Measurements from ENCODE around the gene IL36RN.

The IL36RN gene

GRCh38 chr2:113058411-113058994 is 495 bp upstream of the IL36RN start:
- no peak overlapping the region for H3K4me3 ChIP-seq (ENCODE audit: severe bottlenecking)
- H3K27me3 ChIP-seq (ENCODE audit: insufficient read depth, poor library complexity, severe bottlenecking), result no peaks in the 10 kb centered on the region
- DNase-seq (ENCODE audit: low spot score), result no peak
- H3K9me3 ChIP-seq (ENCODE audit: severe bottlenecking), result no peaks in the 10 kb centered on the region
- H3K27ac ChIP-seq (ENCODE audit: poor library complexity, severe bottlenecking), result no peak overlapping the region
- peak; percentile 36; the same call in 2 of the 3 replicates for ATAC-seq (ENCODE audit: low read depth)
- TF ChIP-seq, protein P1, sequence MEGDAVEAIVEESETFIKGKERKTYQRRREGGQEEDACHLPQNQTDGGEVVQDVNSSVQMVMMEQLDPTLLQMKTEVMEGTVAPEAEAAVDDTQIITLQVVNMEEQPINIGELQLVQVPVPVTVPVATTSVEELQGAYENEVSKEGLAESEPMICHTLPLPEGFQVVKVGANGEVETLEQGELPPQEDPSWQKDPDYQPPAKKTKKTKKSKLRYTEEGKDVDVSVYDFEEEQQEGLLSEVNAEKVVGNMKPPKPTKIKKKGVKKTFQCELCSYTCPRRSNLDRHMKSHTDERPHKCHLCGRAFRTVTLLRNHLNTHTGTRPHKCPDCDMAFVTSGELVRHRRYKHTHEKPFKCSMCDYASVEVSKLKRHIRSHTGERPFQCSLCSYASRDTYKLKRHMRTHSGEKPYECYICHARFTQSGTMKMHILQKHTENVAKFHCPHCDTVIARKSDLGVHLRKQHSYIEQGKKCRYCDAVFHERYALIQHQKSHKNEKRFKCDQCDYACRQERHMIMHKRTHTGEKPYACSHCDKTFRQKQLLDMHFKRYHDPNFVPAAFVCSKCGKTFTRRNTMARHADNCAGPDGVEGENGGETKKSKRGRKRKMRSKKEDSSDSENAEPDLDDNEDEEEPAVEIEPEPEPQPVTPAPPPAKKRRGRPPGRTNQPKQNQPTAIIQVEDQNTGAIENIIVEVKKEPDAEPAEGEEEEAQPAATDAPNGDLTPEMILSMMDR (IDR thresholded peaks at IDR 0.05; ENCODE audit: poor library complexity, severe bottlenecking), result no peak
- no peaks in the 10 kb centered on the region for H3K36me3 ChIP-seq (ENCODE audit: low read depth)
- peaks cover 9% of the 10 kb centered on the region for H3K4me1 ChIP-seq (ENCODE audit: insufficient read depth, poor library complexity, severe bottlenecking)

DNA sequence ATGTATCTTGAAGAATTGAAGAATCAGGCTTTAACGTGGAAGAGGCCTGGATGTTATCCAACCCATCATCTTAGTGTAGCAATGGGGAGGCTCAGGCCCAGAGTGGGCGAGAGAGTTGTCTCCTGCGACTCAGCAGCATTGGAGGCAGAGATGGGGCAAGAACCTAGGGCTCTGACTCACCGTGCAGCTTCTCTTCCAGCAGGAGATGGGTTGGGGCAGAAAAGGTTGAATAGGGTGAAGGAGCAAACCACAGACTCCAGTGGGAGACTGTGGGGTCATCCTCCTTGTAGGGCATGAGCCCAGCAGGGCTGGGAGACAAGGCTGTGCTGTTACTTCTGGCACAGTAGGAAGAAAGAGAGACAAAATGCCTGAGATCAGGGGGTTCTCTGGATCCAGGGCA is 1.4 kb downstream of the IL36RN start:
- H3K9me3 ChIP-seq (ENCODE audit: severe bottlenecking), result no peaks in the 10 kb centered on the region
- DNase-seq (ENCODE audit: low spot score), result no peak
- H3K27me3 ChIP-seq (ENCODE audit: insufficient read depth, poor library complexity, severe bottlenecking), result no peaks in the 10 kb centered on the region
- peaks cover 9% of the 10 kb centered on the region for H3K4me1 ChIP-seq (ENCODE audit: insufficient read depth, poor library complexity, severe bottlenecking)
- H3K4me3 ChIP-seq (ENCODE audit: severe bottlenecking), result no peak overlapping the region
- ATAC-seq (ENCODE audit: low read depth), result no peak
- no peak overlapping the region for H3K27ac ChIP-seq (ENCODE audit: poor library complexity, severe bottlenecking)
- H3K36me3 ChIP-seq (ENCODE audit: low read depth), result no peaks in the 10 kb centered on the region
- TF ChIP-seq, protein P1 (IDR thresholded peaks at IDR 0.05; ENCODE audit: poor library complexity, severe bottlenecking), result no peak

DNA sequence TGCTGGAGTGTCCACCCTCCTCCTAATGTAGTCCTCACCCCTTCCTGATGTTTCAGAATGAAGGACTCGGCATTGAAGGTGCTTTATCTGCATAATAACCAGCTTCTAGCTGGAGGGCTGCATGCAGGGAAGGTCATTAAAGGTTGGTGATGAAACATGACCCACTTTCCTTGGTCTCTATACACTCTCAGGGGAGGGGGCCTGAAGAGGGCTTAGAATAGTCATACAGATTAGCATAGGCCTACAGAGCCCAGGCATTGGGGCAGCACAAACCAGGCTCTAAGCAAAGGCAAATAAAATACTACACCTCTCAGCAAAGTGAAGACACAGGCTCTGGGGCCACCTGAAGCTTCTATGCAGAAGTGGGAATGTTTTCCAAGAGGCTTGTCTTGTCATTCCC is 1.8 kb downstream of the IL36RN start:
- Histone ChIP-seq H3K27me3 (ENCODE audit: insufficient read depth, poor library complexity, severe bottlenecking) (no peaks in the 10 kb centered on the region), H3K4me3 (ENCODE audit: severe bottlenecking) (no peak overlapping the region), H3K27ac (ENCODE audit: poor library complexity, severe bottlenecking) (no peak overlapping the region), H3K36me3 (ENCODE audit: low read depth) (no peaks in the 10 kb centered on the region), H3K9me3 (ENCODE audit: severe bottlenecking) (no peaks in the 10 kb centered on the region), H3K4me1 (ENCODE audit: insufficient read depth, poor library complexity, severe bottlenecking) (peaks cover 9% of the 10 kb centered on the region)
- ATAC-seq (ENCODE audit: low read depth) (no peak), DNase-seq (ENCODE audit: low spot score) (no peak)
- TF ChIP-seq, protein P1 (IDR thresholded peaks at IDR 0.05; ENCODE audit: poor library complexity, severe bottlenecking), result no peak

DNA sequence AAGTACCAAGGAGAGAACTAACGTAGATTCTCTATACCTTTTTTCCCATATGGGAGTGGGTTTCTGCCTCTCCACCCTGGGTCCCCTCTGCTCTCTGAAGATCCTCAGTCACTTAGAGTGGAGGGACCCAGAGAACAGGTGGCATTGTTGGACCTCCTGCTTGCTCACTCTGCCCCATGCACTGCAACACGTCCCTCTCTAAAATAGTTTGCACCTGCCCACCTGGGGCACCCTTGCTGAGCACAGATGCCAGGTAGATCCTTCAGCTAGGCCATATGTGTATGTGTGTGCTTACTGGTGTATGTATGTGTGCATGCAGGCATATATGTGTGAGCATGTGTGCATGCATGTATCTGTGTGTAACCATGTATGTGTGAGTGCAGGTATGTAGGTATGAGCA is 2.2 kb downstream of the IL36RN start:
- Histone ChIP-seq H3K27me3 (ENCODE audit: insufficient read depth, poor library complexity, severe bottlenecking) (no peaks in the 10 kb centered on the region), H3K36me3 (ENCODE audit: low read depth) (no peaks in the 10 kb centered on the region), H3K4me3 (ENCODE audit: severe bottlenecking) (no peak overlapping the region), H3K4me1 (ENCODE audit: insufficient read depth, poor library complexity, severe bottlenecking) (peaks cover 9% of the 10 kb centered on the region), H3K9me3 (ENCODE audit: severe bottlenecking) (no peaks in the 10 kb centered on the region), H3K27ac (ENCODE audit: poor library complexity, severe bottlenecking) (no peak overlapping the region)
- no peak for DNase-seq (ENCODE audit: low spot score)
- TF ChIP-seq, protein P1 (IDR thresholded peaks at IDR 0.05; ENCODE audit: poor library complexity, severe bottlenecking), result no peak
- no peak for ATAC-seq (ENCODE audit: low read depth)

DNA sequence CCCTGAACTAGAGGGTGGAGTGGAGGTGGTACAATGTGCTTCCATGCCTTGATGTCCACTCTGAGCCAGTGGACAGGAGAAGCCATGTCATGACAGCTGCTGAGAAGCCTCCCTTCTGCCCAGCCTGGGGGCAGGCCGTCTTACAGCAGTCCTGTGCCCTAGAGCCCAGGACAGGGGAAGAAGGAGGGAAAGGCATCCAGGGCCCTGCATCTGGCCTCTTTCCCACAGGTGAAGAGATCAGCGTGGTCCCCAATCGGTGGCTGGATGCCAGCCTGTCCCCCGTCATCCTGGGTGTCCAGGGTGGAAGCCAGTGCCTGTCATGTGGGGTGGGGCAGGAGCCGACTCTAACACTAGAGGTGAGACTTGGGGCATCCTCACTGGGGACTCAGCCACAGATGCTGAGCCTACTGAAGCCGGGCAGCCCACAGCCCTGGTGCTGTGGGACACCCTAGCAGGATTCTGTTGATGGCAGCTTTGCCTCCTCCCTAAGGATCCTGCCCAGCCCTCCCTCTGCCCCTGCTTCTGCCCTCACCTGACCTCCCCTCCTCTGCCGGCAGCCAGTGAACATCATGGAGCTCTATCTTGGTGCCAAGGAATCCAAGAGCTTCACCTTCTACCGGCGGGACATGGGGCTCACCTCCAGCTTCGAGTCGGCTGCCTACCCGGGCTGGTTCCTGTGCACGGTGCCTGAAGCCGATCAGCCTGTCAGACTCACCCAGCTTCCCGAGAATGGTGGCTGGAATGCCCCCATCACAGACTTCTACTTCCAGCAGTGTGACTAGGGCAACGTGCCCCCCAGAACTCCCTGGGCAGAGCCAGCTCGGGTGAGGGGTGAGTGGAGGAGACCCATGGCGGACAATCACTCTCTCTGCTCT is 3.1 kb downstream of the IL36RN start:
- Histone ChIP-seq H3K4me1 (ENCODE audit: insufficient read depth, poor library complexity, severe bottlenecking) (peaks cover 9% of the 10 kb centered on the region), H3K4me3 (ENCODE audit: severe bottlenecking) (no peak overlapping the region), H3K36me3 (ENCODE audit: low read depth) (no peaks in the 10 kb centered on the region), H3K27me3 (ENCODE audit: insufficient read depth, poor library complexity, severe bottlenecking) (no peaks in the 10 kb centered on the region), H3K9me3 (ENCODE audit: severe bottlenecking) (no peaks in the 10 kb centered on the region), H3K27ac (ENCODE audit: poor library complexity, severe bottlenecking) (no peak overlapping the region)
- TF ChIP-seq, protein P1 (IDR thresholded peaks at IDR 0.05; ENCODE audit: poor library complexity, severe bottlenecking), result no peak
- no peak for ATAC-seq (ENCODE audit: low read depth)
- no peak for DNase-seq (ENCODE audit: low spot score)

Measured in RWPE2 (cell line).